Prostate gland (tissue), 2 donors: ENCODE results near the gene RSRP1.
"Not testable (repeated sequence)": the region's sequence is repeated elsewhere in the genome, so short reads cannot be mapped to it uniquely, and the experiment has no call there.

Experiments
- POLR2A ChIP-seq: fragments of 450-650 bp; IDR thresholded peaks from one replicate; pipeline ENCODE4 v1.6.1; 2016; ENCODE audit warnings: antibody characterized with exemption, mild to moderate bottlenecking
- POLR2AphosphoS5 ChIP-seq: sonication (generic); formaldehyde crosslinking; IDR thresholded peaks from one replicate; pipeline ENCODE4 v1.6.1; 2017; ENCODE audit warnings: antibody characterized with exemption
- TF ChIP-seq, protein P1 (sequence below), 4 experiments: fragments of 200-600 bp in 2 of 4; fragments of 450-650 bp in 2 of 4; sonication (generic) in 2 of 4; IDR thresholded peaks; 1 replicate in 3 of 4; 2 replicates in 1 of 4; pipeline ENCODE4 v1.5.1; 2016 to 2019; ENCODE audit warnings: antibody characterized with exemption in 4 of 4, mild to moderate bottlenecking in 2 of 4, moderate library complexity in 2 of 4

GRCh38 chr1:25259813-25260212 is 12.6 kb upstream of the RSRP1 start:
- TF ChIP-seq, protein P1, sequence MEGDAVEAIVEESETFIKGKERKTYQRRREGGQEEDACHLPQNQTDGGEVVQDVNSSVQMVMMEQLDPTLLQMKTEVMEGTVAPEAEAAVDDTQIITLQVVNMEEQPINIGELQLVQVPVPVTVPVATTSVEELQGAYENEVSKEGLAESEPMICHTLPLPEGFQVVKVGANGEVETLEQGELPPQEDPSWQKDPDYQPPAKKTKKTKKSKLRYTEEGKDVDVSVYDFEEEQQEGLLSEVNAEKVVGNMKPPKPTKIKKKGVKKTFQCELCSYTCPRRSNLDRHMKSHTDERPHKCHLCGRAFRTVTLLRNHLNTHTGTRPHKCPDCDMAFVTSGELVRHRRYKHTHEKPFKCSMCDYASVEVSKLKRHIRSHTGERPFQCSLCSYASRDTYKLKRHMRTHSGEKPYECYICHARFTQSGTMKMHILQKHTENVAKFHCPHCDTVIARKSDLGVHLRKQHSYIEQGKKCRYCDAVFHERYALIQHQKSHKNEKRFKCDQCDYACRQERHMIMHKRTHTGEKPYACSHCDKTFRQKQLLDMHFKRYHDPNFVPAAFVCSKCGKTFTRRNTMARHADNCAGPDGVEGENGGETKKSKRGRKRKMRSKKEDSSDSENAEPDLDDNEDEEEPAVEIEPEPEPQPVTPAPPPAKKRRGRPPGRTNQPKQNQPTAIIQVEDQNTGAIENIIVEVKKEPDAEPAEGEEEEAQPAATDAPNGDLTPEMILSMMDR (IDR thresholded peaks at IDR 0.05) = not testable (repeated sequence)
- not testable (repeated sequence) for TF ChIP-seq POLR2A, POLR2AphosphoS5
